A549 (cell line): Measurements from ENCODE around the gene TECPR2.

Experiments
- ESRRA ChIP-seq: fragments of 150-350 bp; IDR thresholded peaks from 2 replicates; pipeline ENCODE4 v1.6.1; 2014; ENCODE audit warnings: mild to moderate bottlenecking, low read length, borderline replicate concordance
- RFX5 ChIP-seq: fragments of 450-650 bp; IDR thresholded peaks from 2 replicates; pipeline ENCODE4 v1.7.1; 2014; ENCODE audit warnings: antibody characterized with exemption, mild to moderate bottlenecking, moderate library complexity
- TF ChIP-seq, protein P1 (sequence below): fragments of 150-350 bp; IDR thresholded peaks from 2 replicates; pipeline ENCODE4 v1.6.1; 2014; ENCODE audit warnings: low read depth, mild to moderate bottlenecking, low read length
- TF ChIP-seq, protein P2 (sequence below): fragments of >200 bp; sonication (Bioruptor Twin); formaldehyde crosslinking; IDR thresholded peaks from 3 replicates; pipeline ENCODE4 v1.5.1; 2016
- TF ChIP-seq, protein P3 (sequence below): fragments of 250-450 bp; sonication (Bioruptor Pico); IDR thresholded peaks from 2 replicates; pipeline ENCODE4 v1.5.0; 2021; ENCODE audit warnings: mild to moderate bottlenecking, moderate library complexity, borderline replicate concordance
- TF ChIP-seq, protein P4 (sequence below): IDR thresholded peaks from 2 replicates; pipeline ENCODE4 v1.6.1; 2012

DNA sequence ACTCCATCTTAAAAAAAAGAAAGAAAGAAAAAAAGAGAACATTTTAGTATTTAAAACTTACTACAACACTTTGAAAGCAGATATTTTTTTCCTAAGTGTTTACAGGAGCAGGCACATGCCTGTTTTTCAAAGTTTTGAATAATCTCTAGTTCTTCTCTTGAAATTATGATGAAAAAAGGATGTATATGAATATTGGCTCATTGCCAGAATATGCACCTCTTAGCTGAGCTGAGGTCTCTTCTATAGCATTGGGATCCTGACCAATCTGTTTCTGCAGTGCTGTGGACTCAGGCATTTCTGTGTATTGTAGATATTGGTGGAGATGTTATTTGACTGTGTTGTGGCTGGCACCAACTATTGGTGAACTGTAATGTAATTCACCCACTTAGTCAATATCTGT lies 15.0 kb downstream of the TECPR2 start:
- TF ChIP-seq, protein P1, sequence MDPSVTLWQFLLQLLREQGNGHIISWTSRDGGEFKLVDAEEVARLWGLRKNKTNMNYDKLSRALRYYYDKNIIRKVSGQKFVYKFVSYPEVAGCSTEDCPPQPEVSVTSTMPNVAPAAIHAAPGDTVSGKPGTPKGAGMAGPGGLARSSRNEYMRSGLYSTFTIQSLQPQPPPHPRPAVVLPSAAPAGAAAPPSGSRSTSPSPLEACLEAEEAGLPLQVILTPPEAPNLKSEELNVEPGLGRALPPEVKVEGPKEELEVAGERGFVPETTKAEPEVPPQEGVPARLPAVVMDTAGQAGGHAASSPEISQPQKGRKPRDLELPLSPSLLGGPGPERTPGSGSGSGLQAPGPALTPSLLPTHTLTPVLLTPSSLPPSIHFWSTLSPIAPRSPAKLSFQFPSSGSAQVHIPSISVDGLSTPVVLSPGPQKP = no peak
- TF ChIP-seq, protein P2, sequence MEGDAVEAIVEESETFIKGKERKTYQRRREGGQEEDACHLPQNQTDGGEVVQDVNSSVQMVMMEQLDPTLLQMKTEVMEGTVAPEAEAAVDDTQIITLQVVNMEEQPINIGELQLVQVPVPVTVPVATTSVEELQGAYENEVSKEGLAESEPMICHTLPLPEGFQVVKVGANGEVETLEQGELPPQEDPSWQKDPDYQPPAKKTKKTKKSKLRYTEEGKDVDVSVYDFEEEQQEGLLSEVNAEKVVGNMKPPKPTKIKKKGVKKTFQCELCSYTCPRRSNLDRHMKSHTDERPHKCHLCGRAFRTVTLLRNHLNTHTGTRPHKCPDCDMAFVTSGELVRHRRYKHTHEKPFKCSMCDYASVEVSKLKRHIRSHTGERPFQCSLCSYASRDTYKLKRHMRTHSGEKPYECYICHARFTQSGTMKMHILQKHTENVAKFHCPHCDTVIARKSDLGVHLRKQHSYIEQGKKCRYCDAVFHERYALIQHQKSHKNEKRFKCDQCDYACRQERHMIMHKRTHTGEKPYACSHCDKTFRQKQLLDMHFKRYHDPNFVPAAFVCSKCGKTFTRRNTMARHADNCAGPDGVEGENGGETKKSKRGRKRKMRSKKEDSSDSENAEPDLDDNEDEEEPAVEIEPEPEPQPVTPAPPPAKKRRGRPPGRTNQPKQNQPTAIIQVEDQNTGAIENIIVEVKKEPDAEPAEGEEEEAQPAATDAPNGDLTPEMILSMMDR = no peak
- no peak for TF ChIP-seq ESRRA
- TF ChIP-seq, protein P3, sequence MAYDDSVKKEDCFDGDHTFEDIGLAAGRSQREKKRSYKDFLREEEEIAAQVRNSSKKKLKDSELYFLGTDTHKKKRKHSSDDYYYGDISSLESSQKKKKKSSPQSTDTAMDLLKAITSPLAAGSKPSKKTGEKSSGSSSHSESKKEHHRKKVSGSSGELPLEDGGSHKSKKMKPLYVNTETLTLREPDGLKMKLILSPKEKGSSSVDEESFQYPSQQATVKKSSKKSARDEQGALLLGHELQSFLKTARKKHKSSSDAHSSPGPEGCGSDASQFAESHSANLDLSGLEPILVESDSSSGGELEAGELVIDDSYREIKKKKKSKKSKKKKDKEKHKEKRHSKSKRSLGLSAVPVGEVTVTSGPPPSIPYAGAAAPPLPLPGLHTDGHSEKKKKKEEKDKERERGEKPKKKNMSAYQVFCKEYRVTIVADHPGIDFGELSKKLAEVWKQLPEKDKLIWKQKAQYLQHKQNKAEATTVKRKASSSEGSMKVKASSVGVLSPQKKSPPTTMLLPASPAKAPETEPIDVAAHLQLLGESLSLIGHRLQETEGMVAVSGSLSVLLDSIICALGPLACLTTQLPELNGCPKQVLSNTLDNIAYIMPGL (CRISPR knock-in tag) = no peak
- TF ChIP-seq, protein P4, sequence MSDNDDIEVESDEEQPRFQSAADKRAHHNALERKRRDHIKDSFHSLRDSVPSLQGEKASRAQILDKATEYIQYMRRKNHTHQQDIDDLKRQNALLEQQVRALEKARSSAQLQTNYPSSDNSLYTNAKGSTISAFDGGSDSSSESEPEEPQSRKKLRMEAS = no peak
- TF ChIP-seq RFX5 = no peak
